Choroid plexus epithelial cell (primary cell): ENCODE data around the gene CENPX.
A peak's percentile ranks its signal among the peaks of the same experiment; 100 is the strongest.

ENCODE experiments used
- DNase-seq: peaks from one replicate; pipeline ENCODE4 v3.0.0-alpha.2; 2010; ENCODE audit warnings: low read depth
- H3K4me3 ChIP-seq: 2 replicates; pipeline ENCODE4 v1.5.1; 2011; ENCODE audit warnings: low read depth, mild to moderate bottlenecking, control low read depth, low read length, moderate library complexity
- CTCF ChIP-seq: conservative IDR thresholded peaks from 2 replicates; pipeline ENCODE4 v1.5.1; 2011; ENCODE audit warnings: low read depth, mild to moderate bottlenecking, control low read depth, inconsistent platforms, low read length, moderate library complexity

CENPX gene

GRCh38 chr17:81976332-81977210 is 46.1 kb downstream of the CENPX start:
- TF ChIP-seq CTCF = no peak
- no peak for DNase-seq
- H3K4me3 ChIP-seq = peak overlapping the region; percentile 82

GRCh38 chr17:81973432-81973831 is 49.2 kb downstream of the CENPX start:
- H3K4me3 ChIP-seq = no peak overlapping the region
- no peak for DNase-seq
- TF ChIP-seq CTCF = no peak

- TF ChIP-seq CTCF = no peak
- no peak overlapping the region for H3K4me3 ChIP-seq
- DNase-seq = no peak
These were observed 53.5 kb downstream of the CENPX start for GRCh38 chr17:81968850-81969812.
